ENCODE measurements around the gene CDKN2A.

DNA sequence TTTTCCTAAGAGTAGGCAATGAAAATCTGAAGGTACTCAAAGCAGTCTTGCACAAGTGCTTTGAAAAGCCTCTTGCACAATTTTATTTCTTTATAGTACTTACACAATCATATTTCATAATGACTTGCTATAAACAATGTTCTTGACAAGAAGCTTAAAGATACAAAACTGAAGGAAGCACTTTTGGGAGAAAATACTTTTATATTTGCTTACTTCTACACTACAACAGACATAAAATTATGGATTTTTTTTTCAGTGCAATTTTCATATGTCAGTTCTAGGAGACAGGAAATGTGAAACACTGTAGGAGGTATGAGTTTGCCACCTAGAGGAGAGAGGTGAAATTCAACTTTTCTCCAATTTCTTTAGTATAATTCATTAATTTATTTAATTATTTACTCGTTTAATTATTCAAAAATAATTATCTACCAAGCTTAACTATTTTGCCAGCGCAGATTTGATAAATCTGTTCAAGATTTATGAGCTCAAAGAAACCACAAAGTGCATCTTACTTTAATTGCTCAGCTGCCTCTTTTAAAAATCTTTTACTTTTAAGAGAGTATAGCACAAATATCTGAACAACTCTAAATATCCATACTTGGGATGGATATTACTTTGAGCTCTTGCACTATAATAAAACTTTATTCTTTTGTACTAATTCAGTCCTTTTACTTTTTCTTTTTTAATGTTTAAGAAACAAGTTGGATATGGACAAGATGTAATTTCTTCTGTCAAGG is 43.9 kb upstream of the CDKN2A start:
- TF ChIP-seq POLR2AphosphoS5 (IDR thresholded peaks at IDR 0.05; ENCODE audit: low read depth) (no peak), SPI1 (IDR thresholded peaks at IDR 0.05; ENCODE audit: borderline replicate concordance, low read depth) (no peak)
- TF ChIP-seq, protein P1, sequence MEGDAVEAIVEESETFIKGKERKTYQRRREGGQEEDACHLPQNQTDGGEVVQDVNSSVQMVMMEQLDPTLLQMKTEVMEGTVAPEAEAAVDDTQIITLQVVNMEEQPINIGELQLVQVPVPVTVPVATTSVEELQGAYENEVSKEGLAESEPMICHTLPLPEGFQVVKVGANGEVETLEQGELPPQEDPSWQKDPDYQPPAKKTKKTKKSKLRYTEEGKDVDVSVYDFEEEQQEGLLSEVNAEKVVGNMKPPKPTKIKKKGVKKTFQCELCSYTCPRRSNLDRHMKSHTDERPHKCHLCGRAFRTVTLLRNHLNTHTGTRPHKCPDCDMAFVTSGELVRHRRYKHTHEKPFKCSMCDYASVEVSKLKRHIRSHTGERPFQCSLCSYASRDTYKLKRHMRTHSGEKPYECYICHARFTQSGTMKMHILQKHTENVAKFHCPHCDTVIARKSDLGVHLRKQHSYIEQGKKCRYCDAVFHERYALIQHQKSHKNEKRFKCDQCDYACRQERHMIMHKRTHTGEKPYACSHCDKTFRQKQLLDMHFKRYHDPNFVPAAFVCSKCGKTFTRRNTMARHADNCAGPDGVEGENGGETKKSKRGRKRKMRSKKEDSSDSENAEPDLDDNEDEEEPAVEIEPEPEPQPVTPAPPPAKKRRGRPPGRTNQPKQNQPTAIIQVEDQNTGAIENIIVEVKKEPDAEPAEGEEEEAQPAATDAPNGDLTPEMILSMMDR (IDR thresholded peaks at IDR 0.05; ENCODE audit: insufficient read depth, low read length) = no peak
- TF ChIP-seq, protein P2, sequence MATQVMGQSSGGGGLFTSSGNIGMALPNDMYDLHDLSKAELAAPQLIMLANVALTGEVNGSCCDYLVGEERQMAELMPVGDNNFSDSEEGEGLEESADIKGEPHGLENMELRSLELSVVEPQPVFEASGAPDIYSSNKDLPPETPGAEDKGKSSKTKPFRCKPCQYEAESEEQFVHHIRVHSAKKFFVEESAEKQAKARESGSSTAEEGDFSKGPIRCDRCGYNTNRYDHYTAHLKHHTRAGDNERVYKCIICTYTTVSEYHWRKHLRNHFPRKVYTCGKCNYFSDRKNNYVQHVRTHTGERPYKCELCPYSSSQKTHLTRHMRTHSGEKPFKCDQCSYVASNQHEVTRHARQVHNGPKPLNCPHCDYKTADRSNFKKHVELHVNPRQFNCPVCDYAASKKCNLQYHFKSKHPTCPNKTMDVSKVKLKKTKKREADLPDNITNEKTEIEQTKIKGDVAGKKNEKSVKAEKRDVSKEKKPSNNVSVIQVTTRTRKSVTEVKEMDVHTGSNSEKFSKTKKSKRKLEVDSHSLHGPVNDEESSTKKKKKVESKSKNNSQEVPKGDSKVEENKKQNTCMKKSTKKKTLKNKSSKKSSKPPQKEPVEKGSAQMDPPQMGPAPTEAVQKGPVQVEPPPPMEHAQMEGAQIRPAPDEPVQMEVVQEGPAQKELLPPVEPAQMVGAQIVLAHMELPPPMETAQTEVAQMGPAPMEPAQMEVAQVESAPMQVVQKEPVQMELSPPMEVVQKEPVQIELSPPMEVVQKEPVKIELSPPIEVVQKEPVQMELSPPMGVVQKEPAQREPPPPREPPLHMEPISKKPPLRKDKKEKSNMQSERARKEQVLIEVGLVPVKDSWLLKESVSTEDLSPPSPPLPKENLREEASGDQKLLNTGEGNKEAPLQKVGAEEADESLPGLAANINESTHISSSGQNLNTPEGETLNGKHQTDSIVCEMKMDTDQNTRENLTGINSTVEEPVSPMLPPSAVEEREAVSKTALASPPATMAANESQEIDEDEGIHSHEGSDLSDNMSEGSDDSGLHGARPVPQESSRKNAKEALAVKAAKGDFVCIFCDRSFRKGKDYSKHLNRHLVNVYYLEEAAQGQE (IDR thresholded peaks at IDR 0.05; ENCODE audit: insufficient replicate concordance, low read depth) = no peak
